Measurements from ENCODE around the gene YPEL4.

DNA sequence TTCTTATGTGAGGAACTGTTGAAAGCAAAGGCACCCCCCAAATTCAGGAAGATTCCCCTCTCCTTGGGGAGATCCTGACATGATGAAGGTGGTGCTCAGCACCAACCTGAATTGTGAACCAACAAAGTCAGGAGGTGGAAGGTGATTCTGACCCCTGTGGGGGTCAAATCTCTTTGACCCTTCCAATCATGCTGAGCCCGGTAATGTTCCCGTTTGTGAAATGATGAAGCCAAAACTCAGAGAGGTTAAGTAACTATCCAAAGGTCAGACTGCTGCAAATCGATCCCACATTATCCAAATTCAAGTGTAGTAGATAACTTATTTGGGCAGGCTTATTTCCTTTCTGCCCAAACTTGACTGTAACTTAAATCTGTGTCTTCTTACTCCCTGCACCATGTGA, 33.1 kb downstream of the YPEL4 start:
- TF ChIP-seq, protein P1, sequence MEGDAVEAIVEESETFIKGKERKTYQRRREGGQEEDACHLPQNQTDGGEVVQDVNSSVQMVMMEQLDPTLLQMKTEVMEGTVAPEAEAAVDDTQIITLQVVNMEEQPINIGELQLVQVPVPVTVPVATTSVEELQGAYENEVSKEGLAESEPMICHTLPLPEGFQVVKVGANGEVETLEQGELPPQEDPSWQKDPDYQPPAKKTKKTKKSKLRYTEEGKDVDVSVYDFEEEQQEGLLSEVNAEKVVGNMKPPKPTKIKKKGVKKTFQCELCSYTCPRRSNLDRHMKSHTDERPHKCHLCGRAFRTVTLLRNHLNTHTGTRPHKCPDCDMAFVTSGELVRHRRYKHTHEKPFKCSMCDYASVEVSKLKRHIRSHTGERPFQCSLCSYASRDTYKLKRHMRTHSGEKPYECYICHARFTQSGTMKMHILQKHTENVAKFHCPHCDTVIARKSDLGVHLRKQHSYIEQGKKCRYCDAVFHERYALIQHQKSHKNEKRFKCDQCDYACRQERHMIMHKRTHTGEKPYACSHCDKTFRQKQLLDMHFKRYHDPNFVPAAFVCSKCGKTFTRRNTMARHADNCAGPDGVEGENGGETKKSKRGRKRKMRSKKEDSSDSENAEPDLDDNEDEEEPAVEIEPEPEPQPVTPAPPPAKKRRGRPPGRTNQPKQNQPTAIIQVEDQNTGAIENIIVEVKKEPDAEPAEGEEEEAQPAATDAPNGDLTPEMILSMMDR (conservative IDR thresholded peaks at IDR 0.05; ENCODE audit: low read depth, low read length): no peak
- TF ChIP-seq EZH2 (IDR thresholded peaks at IDR 0.05; ENCODE audit: low read length, unreplicated experiment) (no peak), EZH2phosphoT487 (IDR thresholded peaks at IDR 0.05; ENCODE audit: borderline replicate concordance, low read length) (no peak)
